GM19467 (cell line): ENCODE results near the gene IDH2.

Source experiments
- ATAC-seq: cut with Tn5 transposase; IDR thresholded peaks from one replicate; pipeline ENCODE4 v1.9.1; 2021; ENCODE audit warnings: mild to moderate bottlenecking, moderate library complexity; ENCODE audit not compliant: unreplicated experiment

Gene IDH2

DNA sequence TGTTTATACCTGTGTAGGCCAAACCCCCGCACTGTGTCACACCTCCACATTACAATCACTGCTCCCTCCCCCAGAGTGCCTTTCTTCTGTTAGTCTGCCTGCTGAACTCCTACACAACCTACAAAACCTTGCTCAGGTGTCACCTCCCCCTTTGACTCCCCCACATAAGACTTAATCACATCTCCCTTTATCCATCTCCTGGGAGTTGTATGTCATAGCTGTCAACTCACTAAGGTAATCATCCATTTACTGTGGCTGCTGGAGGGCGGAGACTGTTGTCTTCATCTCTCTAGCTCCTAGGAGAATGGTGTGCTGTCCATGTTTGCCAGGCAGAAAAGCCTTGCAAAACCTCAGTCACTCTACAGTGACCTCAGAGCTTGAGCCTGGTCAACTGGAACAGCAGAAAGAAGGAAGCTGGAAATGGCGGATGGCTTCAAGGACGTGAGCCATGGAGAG, 57.3 kb downstream of the IDH2 start:
- no peak for ATAC-seq

GRCh38 chr15:90044191-90044590, 58.1 kb downstream of the IDH2 start:
- no peak for ATAC-seq

DNA sequence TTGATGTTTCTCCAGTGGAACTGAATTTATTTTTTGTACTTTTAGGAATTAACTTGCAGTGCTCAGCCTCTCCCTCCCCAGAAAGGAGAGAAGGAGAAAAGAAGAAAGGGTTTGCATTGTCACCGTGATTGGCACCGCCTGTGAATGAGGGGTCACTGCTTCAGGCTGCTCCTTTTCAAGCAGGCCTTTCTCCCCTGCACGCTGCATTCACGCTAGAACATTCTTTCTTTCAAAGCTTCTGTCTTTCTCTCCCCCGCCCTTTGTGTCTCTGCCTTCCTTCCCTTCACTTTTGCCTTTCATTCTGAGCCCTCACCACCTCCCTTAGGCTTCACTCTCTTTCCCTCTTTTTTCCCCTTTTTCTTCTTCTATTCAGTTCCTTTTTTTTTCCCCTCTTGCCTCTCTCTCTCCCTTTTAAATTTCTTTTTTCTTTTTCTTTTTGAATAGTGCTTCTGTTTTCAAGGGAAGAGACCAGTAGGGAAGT, 58.7 kb downstream of the IDH2 start:
- ATAC-seq: no peak

- ATAC-seq: no peak
Measured at GRCh38 chr15:90042766-90043529, 59.3 kb downstream of the IDH2 start.

GRCh38 chr15:90042356-90042755, 59.9 kb downstream of the IDH2 start:
- no peak for ATAC-seq

- no peak for ATAC-seq
Measured at GRCh38 chr15:90040618-90041017, 61.6 kb downstream of the IDH2 start.

GRCh38 chr15:90039996-90040395, 62.3 kb downstream of the IDH2 start:
- ATAC-seq: no peak

- ATAC-seq: no peak
Measured at GRCh38 chr15:90038632-90039095, 63.6 kb downstream of the IDH2 start.

DNA sequence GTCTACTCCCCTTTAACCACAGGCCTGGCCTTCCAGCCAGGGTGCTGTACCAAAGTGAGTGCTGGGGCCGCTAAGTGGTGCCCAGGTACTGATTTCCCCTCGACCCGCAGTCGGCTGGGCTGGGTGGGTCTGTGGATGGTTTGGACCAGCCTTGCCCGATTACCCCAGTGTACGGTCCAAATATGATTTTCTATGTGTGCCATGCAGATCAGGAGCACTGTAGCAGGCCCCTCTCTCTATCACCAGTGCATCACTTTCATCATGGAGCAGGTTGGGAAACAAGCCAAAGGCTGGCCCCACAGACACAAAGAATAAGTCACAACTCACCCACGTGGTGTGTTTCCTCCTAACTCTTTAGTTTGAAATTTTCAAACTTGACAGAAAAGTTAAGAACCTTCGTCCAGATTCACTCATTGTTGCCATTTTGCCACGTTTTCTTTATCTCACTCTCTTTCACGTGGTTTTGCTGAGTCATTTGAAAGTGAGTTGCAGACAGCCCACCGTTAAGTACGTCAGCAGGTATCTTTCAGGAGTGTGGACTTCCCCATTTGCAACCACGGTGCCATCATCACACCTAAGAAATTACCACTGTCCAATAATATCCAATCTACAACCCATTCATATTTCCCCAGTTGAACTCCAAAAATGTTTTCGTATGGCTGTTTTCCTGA, 64.2 kb downstream of the IDH2 start:
- ATAC-seq: peak; percentile 50

GRCh38 chr15:90037511-90037860, 64.8 kb downstream of the IDH2 start:
- no peak for ATAC-seq

- no peak for ATAC-seq
Measured at GRCh38 chr15:90036806-90037510, 65.3 kb downstream of the IDH2 start.

GRCh38 chr15:90036343-90036742, 65.9 kb downstream of the IDH2 start:
- ATAC-seq: no peak

DNA sequence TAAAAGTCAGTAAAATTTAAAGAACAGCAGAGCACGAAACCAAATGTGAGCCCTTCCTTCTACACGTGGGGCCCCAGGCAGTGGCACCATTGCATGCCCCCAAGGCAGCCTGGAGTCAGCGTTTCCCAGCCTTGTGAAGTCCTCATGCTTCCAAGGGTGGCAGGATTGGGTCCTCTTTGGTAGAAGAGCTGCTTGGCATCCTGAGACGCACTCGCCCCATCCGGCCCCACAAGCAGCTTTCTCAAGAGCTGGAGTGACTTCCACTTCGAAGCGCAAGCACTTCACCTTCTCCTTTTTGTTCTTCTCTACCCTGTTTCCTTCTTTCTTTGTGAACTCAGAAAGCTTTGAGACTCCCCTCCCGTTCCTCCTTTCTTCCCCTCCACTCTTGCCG, 66.4 kb downstream of the IDH2 start:
- ATAC-seq: no peak

- ATAC-seq: no peak
Measured at GRCh38 chr15:90035095-90035839, 67.0 kb downstream of the IDH2 start.

GRCh38 chr15:90033448-90033847, 68.8 kb downstream of the IDH2 start:
- ATAC-seq: no peak
